DMS153 treated with DMSO at 0.1 percent for 48 hours (cell line): ENCODE results near the gene AZU1.
"Not testable (repeated sequence)": the region's sequence is repeated elsewhere in the genome, so short reads cannot be mapped to it uniquely, and the experiment has no call there.

Experiments used
- DNase-seq: peaks from one replicate; lab custom pipeline; 2025; ENCODE audit not compliant: unreplicated experiment; lab: John Stamatoyannopoulos, UW

Gene AZU1

GRCh38 chr19:852136-853013 lies 24.7 kb downstream of the AZU1 start, which contains the start of gene ELANE:
TSS of gene ELANE (plus strand) at chr19:852303. CDS start at chr19:852329, 26 bp downstream.
- DNase-seq, result no peak

- DNase-seq, result no peak
These were observed 25.5 kb downstream of the AZU1 start for GRCh38 chr19:853014-853585.

GRCh38 chr19:853614-854220 lies 26.1 kb downstream of the AZU1 start:
- DNase-seq, result not testable (repeated sequence)

GRCh38 chr19:854549-854948 lies 26.9 kb downstream of the AZU1 start:
- no peak for DNase-seq

GRCh38 chr19:855142-855541 lies 27.5 kb downstream of the AZU1 start:
- no peak for DNase-seq

DNA sequence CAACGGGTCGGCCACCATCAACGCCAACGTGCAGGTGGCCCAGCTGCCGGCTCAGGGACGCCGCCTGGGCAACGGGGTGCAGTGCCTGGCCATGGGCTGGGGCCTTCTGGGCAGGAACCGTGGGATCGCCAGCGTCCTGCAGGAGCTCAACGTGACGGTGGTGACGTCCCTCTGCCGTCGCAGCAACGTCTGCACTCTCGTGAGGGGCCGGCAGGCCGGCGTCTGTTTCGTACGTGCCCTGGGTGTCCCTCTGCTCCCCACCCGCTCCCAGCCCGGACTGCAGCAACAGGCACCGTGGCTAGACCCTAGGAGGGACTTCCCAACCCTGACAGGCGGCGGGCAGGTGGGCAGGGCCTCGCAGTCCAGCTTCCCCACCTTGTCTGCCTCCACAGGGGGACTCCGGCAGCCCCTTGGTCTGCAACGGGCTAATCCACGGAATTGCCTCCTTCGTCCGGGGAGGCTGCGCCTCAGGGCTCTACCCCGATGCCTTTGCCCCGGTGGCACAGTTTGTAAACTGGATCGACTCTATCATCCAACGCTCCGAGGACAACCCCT lies 28.0 kb downstream of the AZU1 start:
- no peak for DNase-seq

- no peak for DNase-seq
These were observed 30.6 kb downstream of the AZU1 start for GRCh38 chr19:858284-858683.

GRCh38 chr19:858868-859843 lies 31.5 kb downstream of the AZU1 start, which contains the start of gene CFD:
TSS of gene CFD (plus strand) at chr19:859664. CDS start at chr19:859690, 26 bp downstream.
- DNase-seq, result no peak

DNA sequence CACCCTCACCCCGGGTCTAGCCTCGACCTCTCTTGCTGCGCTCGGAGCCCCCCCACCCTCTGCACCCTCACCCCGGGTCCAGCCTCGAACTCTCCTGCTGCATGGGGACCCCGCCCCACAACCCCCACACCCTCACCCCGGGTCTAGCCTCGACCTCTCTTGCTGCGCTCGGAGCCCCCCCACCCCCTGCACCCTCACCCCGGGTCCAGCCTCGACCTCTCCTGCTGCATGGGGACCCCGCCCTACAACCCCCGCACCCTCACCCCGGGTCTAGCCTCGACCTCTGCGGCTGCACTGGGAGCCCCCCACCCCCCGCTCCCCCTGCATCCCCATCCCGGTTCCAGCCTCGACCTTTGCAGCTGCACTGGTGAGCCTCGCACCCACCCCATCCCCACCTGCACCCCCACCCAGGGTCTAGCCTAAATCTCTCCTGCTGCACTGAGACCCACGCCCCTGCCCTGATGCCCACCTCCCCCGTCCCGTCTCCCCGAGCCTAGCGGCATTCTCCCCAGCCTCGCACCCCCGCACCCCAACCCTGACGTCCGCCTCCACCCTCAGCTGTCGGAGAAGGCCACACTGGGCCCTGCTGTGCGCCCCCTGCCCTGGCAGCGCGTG lies 33.6 kb downstream of the AZU1 start:
- DNase-seq, result no peak

DNA sequence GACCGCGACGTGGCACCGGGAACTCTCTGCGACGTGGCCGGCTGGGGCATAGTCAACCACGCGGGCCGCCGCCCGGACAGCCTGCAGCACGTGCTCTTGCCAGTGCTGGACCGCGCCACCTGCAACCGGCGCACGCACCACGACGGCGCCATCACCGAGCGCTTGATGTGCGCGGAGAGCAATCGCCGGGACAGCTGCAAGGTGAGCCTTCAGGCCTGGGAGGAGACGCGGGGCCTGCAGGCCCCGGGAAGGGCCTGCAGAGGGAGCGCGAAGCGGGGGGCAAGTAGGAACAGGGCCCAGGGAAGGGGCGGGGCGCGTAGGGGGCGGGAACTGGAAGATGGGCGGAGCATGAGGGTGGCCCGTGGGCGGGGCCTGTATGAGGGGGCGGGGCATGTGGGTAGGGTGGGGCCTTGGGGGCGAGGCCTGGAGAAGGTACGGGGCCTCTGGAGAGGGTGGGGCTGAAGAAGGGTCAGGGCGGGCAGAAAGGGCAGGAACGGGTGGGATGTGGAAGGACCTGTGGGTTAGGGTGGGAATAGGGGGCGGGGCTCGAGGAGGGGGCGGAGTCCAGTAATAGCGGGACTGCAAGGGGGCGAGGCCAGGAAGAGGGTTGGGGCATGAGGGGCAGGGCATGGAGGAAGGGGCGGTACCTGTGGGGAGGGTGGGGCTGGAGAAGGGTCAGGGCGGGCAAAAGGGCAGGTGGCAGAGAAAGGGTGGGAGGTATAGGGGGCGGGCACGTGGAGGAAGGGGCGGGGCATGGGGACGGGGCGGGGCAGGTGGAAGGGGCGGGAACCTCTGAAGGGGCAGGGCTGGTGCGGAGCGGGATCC lies 34.3 kb downstream of the AZU1 start:
- DNase-seq, result peak; percentile 28

DNA sequence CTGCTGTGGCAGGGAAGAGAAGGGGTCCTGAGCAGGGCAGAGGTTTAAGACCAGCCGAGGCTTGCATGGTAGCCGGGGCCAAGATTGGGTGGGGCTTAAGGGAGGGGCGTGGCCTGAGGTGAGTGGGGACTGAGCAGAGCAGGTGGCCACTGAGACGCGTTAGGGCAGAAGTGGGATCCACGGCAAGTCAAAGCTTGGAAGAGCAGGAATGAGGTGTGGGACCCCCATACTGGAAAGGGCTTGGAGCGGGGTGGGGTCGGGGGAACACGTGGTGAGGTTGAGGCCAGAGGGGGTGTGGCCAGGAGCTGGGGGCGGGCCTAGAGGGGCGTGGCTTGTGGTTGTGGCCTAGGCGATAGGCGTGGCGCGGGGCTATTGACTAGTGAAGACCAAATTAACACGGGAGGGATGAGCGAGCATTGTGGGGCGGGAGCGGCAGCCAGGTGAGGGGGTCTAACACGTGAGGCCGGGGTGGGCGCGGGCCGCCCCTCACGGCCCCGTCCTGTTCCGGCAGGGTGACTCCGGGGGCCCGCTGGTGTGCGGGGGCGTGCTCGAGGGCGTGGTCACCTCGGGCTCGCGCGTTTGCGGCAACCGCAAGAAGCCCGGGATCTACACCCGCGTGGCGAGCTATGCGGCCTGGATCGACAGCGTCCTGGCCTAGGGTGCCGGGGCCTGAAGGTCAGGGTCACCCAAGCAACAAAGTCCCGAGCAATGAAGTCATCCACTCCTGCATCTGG lies 35.1 kb downstream of the AZU1 start:
- no peak for DNase-seq

GRCh38 chr19:863315-863620 lies 35.6 kb downstream of the AZU1 start:
- DNase-seq, result no peak

DNA sequence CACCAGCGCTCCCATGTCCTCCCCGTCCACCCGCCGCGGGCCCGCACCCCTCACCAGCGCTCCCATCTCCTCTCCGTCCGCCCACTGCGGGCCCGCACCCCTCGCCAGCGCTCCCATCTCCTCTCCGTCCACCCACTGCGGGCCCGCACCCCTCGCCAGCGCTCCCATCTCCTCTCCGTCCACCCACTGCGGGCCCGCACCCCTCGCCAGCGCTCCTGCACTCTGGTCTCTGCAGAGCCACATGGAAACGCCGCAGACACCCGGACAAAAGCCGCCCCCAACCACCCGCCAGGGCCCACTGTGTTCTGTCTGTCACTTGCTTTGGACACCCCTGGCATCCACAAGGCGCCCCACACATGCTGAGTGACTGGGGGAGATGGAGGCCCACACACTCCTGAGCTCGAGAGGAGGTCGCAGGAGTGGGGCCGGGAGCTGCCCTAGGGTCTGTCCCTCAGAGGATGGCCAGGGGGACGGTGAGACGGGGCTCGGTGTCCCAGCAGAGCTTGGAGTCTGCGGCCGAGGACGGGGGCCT lies 39.2 kb downstream of the AZU1 start:
- DNase-seq, result no peak

GRCh38 chr19:867301-867793 lies 39.7 kb downstream of the AZU1 start:
- DNase-seq, result no peak

DNA sequence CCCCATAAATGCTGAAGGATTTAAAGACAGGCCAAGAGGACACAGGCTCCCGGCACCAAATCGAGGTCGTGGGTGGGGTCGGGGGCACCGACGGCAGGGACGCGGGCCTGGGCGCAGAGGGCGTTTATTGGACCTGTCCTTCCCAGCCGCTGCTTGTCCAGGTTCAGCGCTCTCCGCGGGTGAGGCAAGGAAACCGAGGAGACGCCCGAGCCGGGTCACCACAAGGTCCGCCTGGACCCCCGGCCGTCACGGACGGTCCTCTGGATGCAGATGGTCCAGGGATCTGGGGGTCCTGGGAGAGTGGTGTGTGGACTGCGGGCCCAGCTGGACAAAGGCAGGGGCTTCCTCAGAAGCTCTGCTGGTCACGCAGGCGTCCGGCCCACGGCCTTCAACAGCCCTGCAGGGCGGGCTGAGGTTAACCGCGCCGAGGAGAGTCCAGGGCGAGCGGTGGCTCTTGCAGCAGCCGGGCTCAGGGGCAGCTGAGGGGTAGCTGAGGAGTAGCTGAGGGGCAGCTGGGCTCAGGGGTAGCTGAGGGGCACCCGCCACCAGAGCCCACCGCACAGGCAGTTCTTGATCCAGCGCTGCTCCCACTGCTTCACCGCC lies 40.3 kb downstream of the AZU1 start:
- DNase-seq, result no peak

DNA sequence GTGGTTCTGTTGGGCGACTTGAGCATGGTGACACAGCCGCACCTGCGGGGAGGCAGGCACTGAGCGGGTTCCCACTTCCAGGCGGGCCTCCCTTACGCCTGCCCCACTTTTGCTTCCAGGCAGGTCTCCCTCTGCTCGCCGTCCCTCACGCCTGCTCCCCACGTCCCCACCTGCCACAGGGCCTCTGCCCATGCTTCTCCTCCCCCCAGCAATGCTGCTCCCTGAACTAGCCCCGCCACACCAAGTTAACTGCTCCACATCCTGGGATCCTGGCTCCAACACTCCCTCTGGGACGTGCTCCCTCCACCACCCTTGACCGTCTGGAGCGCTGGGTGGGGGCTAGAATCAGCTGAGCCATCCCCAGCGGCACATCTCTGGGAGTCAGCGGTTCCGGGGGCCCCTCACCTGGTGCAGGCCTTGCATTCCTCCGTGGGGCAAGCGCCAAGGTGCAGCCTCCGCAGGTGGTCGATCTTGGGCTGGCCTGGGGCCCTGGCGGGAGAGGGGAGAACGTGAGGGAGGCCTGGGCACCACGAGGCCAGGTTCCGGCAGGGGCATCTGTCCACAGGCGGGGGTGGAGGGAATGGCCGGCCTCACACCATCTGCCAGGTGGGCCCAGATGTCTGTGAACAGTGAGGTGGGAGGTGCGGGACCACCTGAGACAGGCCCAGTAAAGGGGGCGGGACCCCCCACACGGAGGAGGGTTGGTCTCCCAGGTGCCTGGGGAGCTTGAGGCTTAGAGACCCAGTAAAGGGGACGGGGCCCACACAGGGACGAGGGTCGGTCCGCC lies 41.0 kb downstream of the AZU1 start:
- DNase-seq, result no peak
